SK-N-SH (cell line): Measurements from ENCODE around the gene CYP2D6. TPM values are rescaled to one million over a fixed set of nuclear protein-coding genes. Genes with fewer than 3 reads are reported as not detected.
"Not testable (repeated sequence)": the region's sequence is repeated elsewhere in the genome, so short reads cannot be mapped to it uniquely, and the experiment has no call there.

ENCODE experiments used
- CTCF ChIA-PET: fragments of 300-600, 350-600 bp; formaldehyde crosslinking; extraction: SDS; loops from one replicate; lab custom pipeline; 2021; lab: Yijun Ruan, JAX
- POLR2A ChIA-PET: fragments of 350-600 bp; sonication (Branson Sonifier 250); formaldehyde crosslinking; extraction: SDS; loops from one replicate; lab custom pipeline; 2020; ENCODE audit warnings: antibody characterized with exemption, inconsistent platforms; lab: Yijun Ruan, JAX
- DNase-seq: peaks from one replicate; pipeline ENCODE4 v3.0.0; 2012
- H2AFZ ChIP-seq: fragments of 200-600 bp; sonication (generic); 2 replicates; pipeline ENCODE4 v1.8.1; 2016; ENCODE audit warnings: antibody characterized with exemption, mild to moderate bottlenecking, low read depth
- H3F3A ChIP-seq: fragments of 200-600 bp; sonication (generic); replicated peaks from 2 replicates; pipeline ENCODE3; 2016; ENCODE audit warnings: antibody characterized with exemption, mild to moderate bottlenecking; ENCODE audit not compliant: insufficient read depth
- H3K27ac ChIP-seq, 2 experiments: fragments of 200-500 bp in 1 of 2; fragments of 200-600 bp in 1 of 2; sonication (Bioruptor generic) in 1 of 2; sonication (generic), shearing (Covaris generic) in 1 of 2; 2 replicates each; pipeline versions ENCODE4 v1.5.1 to v1.6.1; 2014 to 2016; ENCODE audit warnings: low read depth in 2 of 2, inconsistent platforms in 1 of 2, low read length in 1 of 2, mild to moderate bottlenecking in 1 of 2, mixed read lengths in 1 of 2
- H3K27me3 ChIP-seq: fragments of 200-600 bp; sonication (generic), shearing (Covaris generic); 2 replicates; pipeline ENCODE4 v1.6.1; 2016; ENCODE audit warnings: mixed run types; ENCODE audit not compliant: insufficient read depth
- H3K36me3 ChIP-seq, 2 experiments: fragments of 200-500 bp in 1 of 2; fragments of 200-600 bp in 1 of 2; sonication (Bioruptor generic) in 1 of 2; sonication (generic) in 1 of 2; replicated peaks in 1 of 2; 2 replicates each; pipeline versions ENCODE3 to v1.5.1; 2014 to 2016; ENCODE audit warnings: low read length in 1 of 2, mild to moderate bottlenecking in 1 of 2; ENCODE audit not compliant: insufficient read depth in 2 of 2, control insufficient read depth in 1 of 2
- H3K4me1 ChIP-seq, 2 experiments: fragments of 200-500 bp in 1 of 2; fragments of 200-600 bp in 1 of 2; sonication (Bioruptor generic) in 1 of 2; sonication (generic), shearing (Covaris generic) in 1 of 2; 2 replicates each; pipeline versions ENCODE4 v1.5.1 to v1.6.1; 2014 to 2016; ENCODE audit warnings: low read depth in 1 of 2, low read length in 1 of 2, mixed run types in 1 of 2; ENCODE audit not compliant: insufficient read depth in 2 of 2, control insufficient read depth in 1 of 2
- H3K4me2 ChIP-seq: fragments of 200-600 bp; sonication (generic), shearing (Covaris generic); 2 replicates; pipeline ENCODE4 v1.6.1; 2017; ENCODE audit warnings: mixed run types
- H3K4me3 ChIP-seq, 2 experiments: fragments of 200-500 bp in 1 of 2; fragments of 200-600 bp in 1 of 2; sonication (Bioruptor generic) in 1 of 2; sonication (generic), shearing (Covaris generic) in 1 of 2; 2 replicates each; pipeline versions ENCODE4 v1.5.1 to v1.8.1; 2014 to 2016; ENCODE audit warnings: low read depth in 2 of 2, inconsistent platforms in 1 of 2, low read length in 1 of 2, mild to moderate bottlenecking in 1 of 2, mixed read lengths in 1 of 2, moderate library complexity in 1 of 2
- H3K79me2 ChIP-seq: fragments of 200-600 bp; sonication (generic); 2 replicates; pipeline ENCODE4 v1.8.1; 2017; ENCODE audit warnings: mild to moderate bottlenecking; ENCODE audit not compliant: insufficient read depth
- H3K9ac ChIP-seq: fragments of 200-600 bp; sonication (generic); 2 replicates; pipeline ENCODE4 v1.6.1; 2017; ENCODE audit warnings: mixed run types
- H3K9me2 ChIP-seq: fragments of 200-600 bp; sonication (generic); 2 replicates; pipeline ENCODE4 v1.6.1; 2017; ENCODE audit warnings: mixed run types
- H3K9me3 ChIP-seq: fragments of 200-600 bp; sonication (generic); 2 replicates; pipeline ENCODE4 v1.6.1; 2017; ENCODE audit warnings: mixed run types, mild to moderate bottlenecking, moderate library complexity
- H4K20me1 ChIP-seq: fragments of 200-600 bp; sonication (generic); 2 replicates; pipeline ENCODE4 v1.6.1; 2017; ENCODE audit warnings: mild to moderate bottlenecking, mixed run types; ENCODE audit not compliant: insufficient read depth
- CTCF ChIP-seq: fragments of 200-600 bp; sonication (generic); IDR thresholded peaks from 2 replicates; pipeline ENCODE4 v1.6.1; 2017; ENCODE audit warnings: antibody characterized with exemption, mild to moderate bottlenecking, moderate library complexity
- FOSL2 ChIP-seq: IDR thresholded peaks from 2 replicates; pipeline ENCODE4 v1.4.0; 2012; ENCODE audit warnings: low read depth, mild to moderate bottlenecking, moderate library complexity, borderline replicate concordance
- FOXJ3 ChIP-seq: sonication (generic); formaldehyde crosslinking; IDR thresholded peaks from 2 replicates; pipeline ENCODE4 v1.5.1; 2020; ENCODE audit warnings: mild to moderate bottlenecking, missing genetic modification reagents
- FOXM1 ChIP-seq: IDR thresholded peaks from 2 replicates; pipeline ENCODE4 v1.4.0; 2012; ENCODE audit warnings: low read depth, mild to moderate bottlenecking
- GABPA ChIP-seq: IDR thresholded peaks from 2 replicates; pipeline ENCODE4 v1.4.0; 2012; ENCODE audit warnings: low read depth, mild to moderate bottlenecking
- JUND ChIP-seq: IDR thresholded peaks from 2 replicates; pipeline ENCODE4 v1.4.0; 2012
- MAX ChIP-seq: IDR thresholded peaks from 2 replicates; pipeline ENCODE4 v1.4.0; 2012; ENCODE audit warnings: low read depth
- MEF2A ChIP-seq: IDR thresholded peaks from 2 replicates; pipeline ENCODE4 v1.4.0; 2012; ENCODE audit warnings: low read depth, borderline replicate concordance
- MXI1 ChIP-seq: IDR thresholded peaks from 2 replicates; pipeline ENCODE4 v1.6.1; 2012; ENCODE audit warnings: mild to moderate bottlenecking, low read depth, low read length, improper control_type of control experiment
- NRF1 ChIP-seq: IDR thresholded peaks from 2 replicates; pipeline ENCODE4 v1.6.1; 2012; ENCODE audit warnings: low read depth, mild to moderate bottlenecking, low read length
- PBX3 ChIP-seq: IDR thresholded peaks from 2 replicates; pipeline ENCODE4; 2012
- POLR2AphosphoS5 ChIP-seq: IDR thresholded peaks from 2 replicates; pipeline ENCODE4 v1.6.1; 2012; ENCODE audit warnings: low read depth, low read length
- RCOR1 ChIP-seq: fragments of 150-350 bp; IDR thresholded peaks from 2 replicates; pipeline ENCODE4 v1.6.1; 2017; ENCODE audit warnings: antibody characterized with exemption, low read length
- RFX5 ChIP-seq: IDR thresholded peaks from 2 replicates; pipeline ENCODE4 v1.6.1; 2012; ENCODE audit warnings: mild to moderate bottlenecking, improper control_type of control experiment, low read length
- SIN3A ChIP-seq: IDR thresholded peaks from 2 replicates; pipeline ENCODE4 v1.6.1; 2012; ENCODE audit warnings: low read depth, mild to moderate bottlenecking, low read length, moderate library complexity, borderline replicate concordance
- SMC3 ChIP-seq: IDR thresholded peaks from 2 replicates; pipeline ENCODE4 v1.6.1; 2012; ENCODE audit warnings: low read depth, low read length, improper control_type of control experiment
- TEAD4 ChIP-seq: IDR thresholded peaks from 2 replicates; pipeline ENCODE4 v1.4.0; 2012; ENCODE audit warnings: mild to moderate bottlenecking, borderline replicate concordance; ENCODE audit not compliant: insufficient read depth
- USF2 ChIP-seq: fragments of 150-350 bp; IDR thresholded peaks from 2 replicates; pipeline ENCODE4 v1.6.1; 2017; ENCODE audit warnings: antibody characterized with exemption, low read length, low read depth, borderline replicate concordance
- ZBTB33 ChIP-seq: IDR thresholded peaks from 2 replicates; pipeline ENCODE4 v1.4.0; 2012; ENCODE audit warnings: low read depth, borderline replicate concordance
- WGBS: methylation state at CpG from one replicate; pipeline ENCODE4 v1.1.6; 2017; ENCODE audit warnings: low lambda C conversion rate; 5-methylcytosine and 5-hydroxymethylcytosine counted together
- polyA plus RNA-seq, 3 experiments: library from polyadenylated mRNA; depleted of rRNA; stranded (reverse); fragments of >200 nt; gene quantifications; 2 replicates each; pipeline ENCODE4 v1.2.3, GENCODE V29; 2012

The CYP2D6 gene
- polyA plus RNA-seq, 1 of the 3 experiments (the other 2 are of a cell fraction) = 0.26 TPM

- H3K79me2 ChIP-seq = no peaks in the 10 kb centered on the region
- no peaks in the 10 kb centered on the region for H3F3A ChIP-seq
- no peaks in the 10 kb centered on the region for H3K4me1 ChIP-seq
- no peaks in the 10 kb centered on the region for H3K27me3 ChIP-seq
- POLR2A ChIA-PET = no interaction called here
- no peaks in the 10 kb centered on the region for H3K9me2 ChIP-seq
- no peak overlapping the region for H3K4me2 ChIP-seq
- H3K36me3 ChIP-seq = no peaks in the 10 kb centered on the region
- no peak overlapping the region for H3K27ac ChIP-seq
- CTCF ChIA-PET = interaction anchor here (1.5 kb wide), 1 partner anchor 20 kb away, joined by 7 read pairs; no protein-coding TSS in a partner anchor
- 91% methylated on average over 4 of the region's 13 CpGs for WGBS
- no peak overlapping the region for H3K4me3 ChIP-seq
- H4K20me1 ChIP-seq = no peaks in the 10 kb centered on the region
- no peak overlapping the region for H2AFZ ChIP-seq
- H3K9me3 ChIP-seq = no peaks in the 10 kb centered on the region
- no peak for TF ChIP-seq POLR2AphosphoS5
- H3K9ac ChIP-seq = no peak overlapping the region
- no peak for DNase-seq
These were observed 1.8 kb upstream of the CYP2D6 start for GRCh38 chr22:42132457-42132856.

- H3K36me3 ChIP-seq = no peaks in the 10 kb centered on the region
- no peak for DNase-seq
- no peak overlapping the region for H3K4me2 ChIP-seq
- no peak overlapping the region for H2AFZ ChIP-seq
- no peaks in the 10 kb centered on the region for H3F3A ChIP-seq
- H3K79me2 ChIP-seq = no peaks in the 10 kb centered on the region
- no peaks in the 10 kb centered on the region for H3K27me3 ChIP-seq
- no peak overlapping the region for H3K9ac ChIP-seq
- no peaks in the 10 kb centered on the region for H4K20me1 ChIP-seq
- H3K4me1 ChIP-seq = no peaks in the 10 kb centered on the region
- no peak overlapping the region for H3K4me3 ChIP-seq
- CTCF ChIA-PET = no interaction called here
- H3K9me3 ChIP-seq = no peaks in the 10 kb centered on the region
- no peaks in the 10 kb centered on the region for H3K9me2 ChIP-seq
- POLR2A ChIA-PET = no interaction called here
- WGBS = 56% methylated on average over 3 of the region's 8 CpGs
- TF ChIP-seq TEAD4 (no peak), MAX (no peak), SIN3A (no peak), USF2 (no peak), CTCF (no peak), NRF1 (no peak), SMC3 (no peak), RCOR1 (no peak), FOSL2 (no peak), FOXJ3 (CRISPR knock-in tag) (no peak), JUND (no peak), FOXM1 (no peak), RFX5 (no peak), GABPA (no peak), ZBTB33 (no peak), MXI1 (no peak), MEF2A (no peak), PBX3 (no peak)
- H3K27ac ChIP-seq = no peak overlapping the region
These were observed 952 bp upstream of the CYP2D6 start for GRCh38 chr22:42131562-42131961.

- H4K20me1 ChIP-seq, H3K4me2 ChIP-seq, H3K27ac ChIP-seq, H3K4me3 ChIP-seq, H3K79me2 ChIP-seq, H3K9me3 ChIP-seq, H3K9me2 ChIP-seq, POLR2A ChIA-PET, H3K4me1 ChIP-seq, H3K36me3 ChIP-seq, H2AFZ ChIP-seq, CTCF ChIA-PET, H3K9ac ChIP-seq, DNase-seq, H3K27me3 ChIP-seq, H3F3A ChIP-seq: not testable (repeated sequence)
- WGBS = 25% methylated on average over 1 of the region's 7 CpGs
These were observed 428 bp downstream of the CYP2D6 start for GRCh38 chr22:42130182-42130581.
